ENCODE data around the gene DKK3.

The DKK3 gene

DNA sequence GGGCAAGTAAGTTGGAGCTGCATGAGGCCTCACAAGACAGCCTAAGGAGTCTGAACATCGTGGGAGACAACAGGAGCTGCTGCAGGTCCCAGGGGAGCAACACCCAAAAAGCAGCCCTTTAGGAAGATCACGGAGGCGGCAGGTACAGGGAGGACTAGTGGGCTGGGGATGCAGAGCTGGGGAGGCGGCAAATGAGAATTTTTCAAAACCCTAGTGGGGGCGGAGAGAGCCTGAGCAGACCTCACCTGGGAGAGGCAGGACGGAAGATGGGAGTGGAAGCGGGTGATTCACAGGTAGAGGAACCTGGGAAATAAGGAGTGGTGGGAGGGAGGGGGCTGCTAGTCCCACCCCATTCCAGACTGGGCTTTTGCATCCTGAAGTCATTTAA lies 42.1 kb downstream of the DKK3 start:
- no peak for DNase-seq

DNA sequence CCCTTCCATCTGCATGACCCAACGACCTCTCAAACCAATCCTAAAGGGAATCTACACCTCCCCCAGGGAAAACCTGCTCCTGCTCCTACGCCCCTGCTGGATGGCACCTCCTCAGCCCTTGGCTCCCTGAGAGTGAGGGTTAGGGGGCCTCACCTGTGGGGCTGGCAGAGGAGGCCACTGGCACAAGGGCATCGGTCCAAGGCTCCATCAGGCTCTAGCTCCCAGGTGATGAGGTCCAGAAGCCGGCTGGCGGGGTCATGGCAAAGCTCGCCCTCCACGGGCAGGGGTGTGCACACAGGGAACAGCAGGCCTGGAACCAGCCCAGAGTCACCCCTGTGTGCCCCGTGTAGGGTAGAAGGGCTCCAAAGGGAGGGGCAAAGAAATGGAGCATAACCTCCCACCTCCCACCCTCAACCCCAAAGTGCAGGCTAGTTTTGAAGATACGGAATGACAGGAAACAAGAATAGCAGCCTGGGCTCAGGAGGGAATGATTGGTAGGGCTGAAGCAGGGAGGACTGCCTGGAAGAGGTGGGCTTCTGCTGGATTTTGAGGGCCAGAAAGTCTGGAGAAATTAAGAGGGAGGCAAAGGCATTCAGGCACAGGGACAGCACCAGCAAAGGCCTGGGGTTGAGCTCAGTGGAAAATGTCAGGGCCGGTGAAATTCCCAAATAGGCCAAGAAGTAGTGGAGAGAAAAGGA lies 42.6 kb downstream of the DKK3 start:
- DNase-seq, result no peak

DNA sequence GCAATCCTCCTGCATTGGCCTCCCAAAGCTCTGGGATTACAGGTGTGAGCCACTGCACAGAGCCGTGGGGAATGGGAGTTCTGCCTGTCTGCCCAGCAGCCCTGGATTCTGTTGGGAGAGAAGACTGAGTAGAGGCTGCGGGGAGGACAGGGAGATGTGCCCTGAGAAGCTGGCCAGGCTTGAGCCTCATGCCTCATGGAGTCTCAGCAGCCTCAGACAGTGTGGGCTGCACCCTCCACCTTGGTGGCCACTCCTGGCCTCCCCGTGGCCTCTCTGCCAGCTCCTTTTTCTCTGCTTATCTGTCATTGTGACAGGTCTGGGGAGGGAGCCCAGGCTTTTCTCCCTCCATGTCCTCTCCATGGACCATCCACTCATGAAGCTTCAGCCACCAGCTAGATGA lies 43.2 kb downstream of the DKK3 start:
- DNase-seq, result no peak

GRCh38 chr11:11964774-11965150 lies 43.7 kb downstream of the DKK3 start:
- no peak for DNase-seq

DNA sequence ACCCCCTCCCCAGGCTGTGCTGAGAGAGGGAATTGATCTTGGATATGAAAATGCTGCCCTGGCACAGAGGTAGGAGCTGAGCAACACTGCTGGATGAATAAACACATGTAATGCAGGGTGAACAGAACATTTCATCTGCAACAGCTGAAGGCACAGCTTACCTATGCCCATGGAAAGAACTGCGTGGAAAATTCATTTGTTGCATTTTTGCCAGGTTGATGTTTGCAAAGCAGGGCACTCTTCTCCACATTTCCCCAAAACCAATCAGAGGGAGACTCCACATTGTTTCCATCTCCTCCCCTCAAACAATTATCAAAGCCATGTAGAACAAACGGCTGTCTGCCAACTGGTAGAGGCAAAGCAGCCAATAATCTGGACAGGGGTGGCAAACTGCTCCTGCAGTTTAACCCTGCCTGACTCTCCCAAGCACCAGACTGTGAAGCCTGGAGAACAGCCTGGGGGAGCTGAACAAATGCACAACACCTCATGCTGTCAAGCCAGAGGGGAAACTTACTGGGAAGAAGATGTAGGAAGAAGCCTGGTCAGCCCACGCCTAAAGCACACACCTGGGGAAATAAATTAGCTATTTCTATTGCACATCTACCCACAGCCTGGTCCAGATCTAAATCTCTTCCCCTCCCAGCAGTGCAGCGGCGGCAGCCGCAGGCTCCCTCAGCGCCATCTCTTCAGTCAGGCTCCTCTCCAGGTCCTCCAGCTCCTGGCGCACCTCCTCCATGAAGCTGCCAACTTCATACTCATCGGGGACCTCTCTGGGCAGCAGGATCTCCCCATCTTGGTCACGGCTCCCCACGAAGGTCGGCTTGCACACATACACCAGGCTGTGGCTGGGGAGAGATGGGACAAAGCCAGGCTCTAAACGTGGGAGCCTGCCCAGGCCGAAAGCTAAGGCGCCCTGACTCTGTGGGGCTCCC lies 44.3 kb downstream of the DKK3 start:
- no peak for DNase-seq

GRCh38 chr11:11963067-11963466 lies 45.4 kb downstream of the DKK3 start:
- no peak for DNase-seq

DNA sequence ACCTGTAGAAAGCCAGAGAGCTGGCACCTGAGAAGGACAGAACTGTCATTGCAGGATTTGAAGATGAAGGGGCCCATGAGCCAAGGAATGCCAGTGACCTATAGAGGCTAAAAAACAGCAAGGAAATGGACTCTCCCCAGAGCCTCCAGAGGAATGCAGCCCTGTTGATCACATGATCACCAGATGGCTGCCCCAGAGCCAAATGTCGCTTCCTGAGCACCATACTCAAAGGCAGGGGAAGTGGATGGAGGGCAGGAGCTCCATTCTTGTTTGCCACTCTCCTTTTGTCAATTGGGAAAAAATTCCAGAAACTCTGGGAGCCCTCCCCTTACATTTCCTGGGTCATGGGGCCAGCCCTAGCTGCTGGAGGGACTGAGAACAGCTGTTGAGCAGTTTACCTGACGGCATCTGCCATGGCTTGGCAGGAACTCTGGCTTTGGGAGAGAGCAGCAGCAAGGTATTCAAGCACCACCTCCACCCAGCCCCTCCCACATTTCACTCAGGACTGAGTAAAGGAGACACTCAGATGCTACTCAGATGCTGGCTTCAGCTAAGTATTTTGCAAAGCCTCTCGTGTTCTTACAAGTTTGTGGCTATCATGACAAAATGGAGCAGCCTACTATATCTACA lies 46.9 kb downstream of the DKK3 start:
- no peak for DNase-seq

- no peak for DNase-seq
Observed at GRCh38 chr11:11960687-11961086, 47.7 kb downstream of the DKK3 start.

GRCh38 chr11:11959601-11960000 lies 48.8 kb downstream of the DKK3 start:
- no peak for DNase-seq

- DNase-seq, result no peak
Observed at GRCh38 chr11:11958403-11959231, 49.8 kb downstream of the DKK3 start.

- no peak for DNase-seq
Observed at GRCh38 chr11:11956006-11956405, 52.4 kb downstream of the DKK3 start.

DNA sequence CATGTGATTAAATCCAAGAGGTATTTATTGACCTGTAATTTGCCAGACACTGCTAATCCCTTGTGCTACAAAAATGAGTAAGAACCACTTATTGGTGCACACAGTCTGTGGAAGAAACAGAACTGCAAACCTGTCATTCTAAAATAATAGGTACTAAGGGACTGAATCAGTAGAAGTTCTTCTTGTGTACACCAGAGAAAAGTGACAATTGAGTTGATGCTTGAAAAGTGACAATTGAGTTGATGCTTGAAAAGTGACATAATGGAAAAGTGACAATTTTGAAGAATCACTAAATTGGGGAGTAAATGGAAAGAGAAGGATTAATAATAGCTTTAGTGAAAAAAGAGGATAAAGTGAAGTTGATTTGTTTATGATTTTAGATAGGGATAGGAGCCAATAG lies 56.4 kb downstream of the DKK3 start:
- no peak for DNase-seq

GRCh38 chr11:11949482-11949881 lies 58.9 kb downstream of the DKK3 start:
- no peak for DNase-seq

DNA sequence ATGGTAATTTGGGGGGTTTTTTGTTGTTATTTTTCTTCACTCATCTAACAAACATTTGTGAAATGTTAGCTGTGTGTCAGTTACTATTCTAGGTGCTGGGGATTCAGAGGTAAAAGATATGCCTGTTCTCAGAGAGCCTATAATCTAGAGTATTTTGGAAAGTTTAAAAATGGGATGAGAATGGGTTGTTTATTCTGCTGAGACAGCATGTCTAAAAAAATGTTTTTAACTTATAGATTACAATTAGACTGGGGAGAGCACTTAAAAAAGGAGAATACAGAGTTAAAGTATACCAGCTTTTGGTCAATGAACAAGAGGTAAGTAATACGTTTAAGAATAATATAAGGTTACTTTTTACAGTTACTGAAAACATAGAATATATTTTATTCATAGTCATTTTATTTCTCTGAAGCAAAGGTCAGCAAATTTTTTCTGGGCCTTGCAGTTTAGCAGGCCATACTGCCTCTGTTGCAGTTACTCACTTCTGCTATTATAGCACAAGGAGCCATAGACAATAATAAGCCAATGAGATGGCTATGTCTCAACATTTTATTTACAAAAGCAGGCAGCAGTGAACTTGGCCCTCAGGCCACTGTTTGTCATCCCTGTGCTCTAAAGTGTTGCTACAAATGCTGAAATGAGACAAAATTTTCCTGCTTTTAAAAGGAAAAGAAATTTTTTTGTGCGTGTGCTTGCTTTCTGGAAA lies 60.0 kb downstream of the DKK3 start:
- DNase-seq, result no peak

DNA sequence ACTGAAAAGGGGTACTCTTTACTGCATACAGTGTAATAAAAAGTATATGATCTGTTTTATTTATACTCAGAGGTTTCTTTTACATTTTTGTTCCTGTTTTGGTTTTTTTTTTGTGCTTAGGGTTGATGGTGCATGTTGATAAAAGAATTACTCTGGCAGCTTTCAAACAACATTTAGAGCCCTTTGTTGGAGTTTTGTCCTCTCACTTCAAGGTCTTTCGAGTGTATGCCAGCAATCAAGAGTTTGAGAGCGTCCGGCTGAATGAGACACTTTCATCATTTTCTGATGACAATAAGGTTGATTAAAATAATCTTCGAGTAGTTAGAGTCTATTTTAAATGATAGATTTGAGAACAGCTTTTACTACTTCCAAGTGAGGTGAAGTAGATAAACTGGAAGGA lies 60.6 kb downstream of the DKK3 start:
- no peak for DNase-seq

DNA sequence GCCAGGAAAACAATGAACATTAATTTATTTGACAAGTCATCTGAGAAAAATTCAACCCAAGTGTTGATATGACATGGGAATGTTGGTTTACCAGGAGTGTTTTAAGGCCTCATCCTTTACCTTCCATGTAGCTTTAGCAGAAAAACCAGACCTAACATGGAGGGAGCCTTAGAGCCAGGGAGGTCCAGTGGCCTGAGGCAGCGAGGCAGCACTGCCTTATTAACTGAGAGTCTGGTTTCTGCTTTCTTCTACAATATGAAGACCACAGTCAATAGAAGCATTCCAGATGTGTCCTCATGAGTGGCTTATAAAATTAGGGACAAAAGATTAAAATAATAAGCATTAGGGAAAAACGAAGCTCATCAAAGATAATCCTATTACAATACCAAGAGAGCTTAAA lies 61.5 kb downstream of the DKK3 start:
- DNase-seq, result no peak

DNA sequence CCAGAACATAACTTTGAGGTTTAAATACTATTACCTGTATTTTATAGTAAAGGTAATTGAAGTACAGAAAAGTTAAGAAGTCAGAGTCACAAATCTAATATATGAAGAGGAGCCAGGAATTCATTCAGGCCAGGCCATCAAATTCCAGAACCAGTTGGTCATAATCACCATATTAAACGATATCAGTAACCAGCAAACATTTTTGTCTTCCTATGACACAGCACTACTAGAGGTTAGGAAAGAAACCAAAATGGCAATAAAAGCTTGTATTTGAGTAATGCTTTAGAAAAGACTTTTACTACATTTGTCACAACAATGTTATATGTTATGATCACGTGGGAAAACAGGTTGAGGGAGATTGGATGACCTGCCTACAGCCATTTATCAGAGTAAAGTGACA lies 62.2 kb downstream of the DKK3 start:
- DNase-seq, result no peak

- DNase-seq, result no peak
Observed at GRCh38 chr11:11944444-11944843, 64.0 kb downstream of the DKK3 start.

DNA sequence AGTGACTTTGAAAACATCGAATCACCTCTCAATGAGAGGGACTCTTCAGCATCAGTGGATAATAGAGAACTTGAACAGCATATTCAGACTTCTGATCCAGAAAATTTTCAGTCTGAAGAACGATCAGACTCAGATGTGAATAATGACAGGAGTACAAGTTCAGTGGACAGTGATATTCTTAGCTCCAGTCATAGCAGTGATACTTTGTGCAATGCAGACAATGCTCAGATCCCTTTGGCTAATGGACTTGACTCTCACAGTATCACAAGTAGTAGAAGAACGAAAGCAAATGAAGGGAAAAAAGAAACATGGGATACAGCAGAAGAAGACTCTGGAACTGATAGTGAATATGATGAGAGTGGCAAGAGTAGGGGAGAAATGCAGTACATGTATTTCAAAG lies 65.8 kb downstream of the DKK3 start:
- no peak for DNase-seq

GRCh38 chr11:11940551-11940950 lies 67.9 kb downstream of the DKK3 start:
- no peak for DNase-seq

DNA sequence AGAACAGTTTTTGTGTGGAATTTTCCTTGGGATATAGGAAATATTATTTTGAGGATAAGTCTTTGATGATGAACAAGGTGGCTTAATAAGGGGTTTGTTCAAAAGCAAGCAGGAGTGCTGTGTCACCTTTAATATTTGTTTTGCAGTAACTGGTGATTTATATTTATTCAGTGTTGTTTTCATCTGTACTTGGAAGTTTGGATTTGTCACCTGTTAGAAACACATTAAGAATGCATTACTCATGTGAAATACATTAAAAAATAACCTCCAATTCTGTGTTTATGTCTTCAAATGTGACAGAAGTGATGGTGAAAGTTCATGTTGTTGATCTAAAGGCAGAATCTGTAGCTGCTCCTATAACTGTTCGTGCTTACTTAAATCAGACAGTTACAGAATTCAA lies 70.5 kb downstream of the DKK3 start:
- no peak for DNase-seq

DNA sequence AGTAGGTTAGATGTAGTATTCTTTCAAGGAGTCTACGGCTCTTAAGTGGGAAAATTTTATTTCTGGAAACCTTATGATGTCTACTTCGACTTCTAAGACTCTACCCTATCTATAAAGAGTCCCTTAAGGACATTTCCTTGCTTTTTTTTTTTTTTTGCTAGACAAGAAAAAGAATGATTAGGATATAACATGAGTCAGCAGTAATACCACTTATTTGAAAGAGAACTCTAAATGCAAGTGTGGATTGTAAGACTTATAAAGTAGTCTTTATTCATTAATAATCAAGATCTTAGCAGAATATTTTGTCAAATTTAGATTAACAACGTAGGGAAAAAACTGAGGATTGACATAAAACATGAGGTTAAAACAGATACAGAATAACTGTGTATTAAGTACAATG lies 71.0 kb downstream of the DKK3 start:
- no peak for DNase-seq

All from NCI-H1105 treated with DMSO at 0.1 percent for 48 hours (cell line).